HG03575 (cell line): ENCODE data around the gene C16orf87.

Experiments used
- ATAC-seq: cut with Tn5 transposase; IDR thresholded peaks from one replicate; pipeline ENCODE4 v1.9.1; 2021; ENCODE audit not compliant: unreplicated experiment, insufficient number of reproducible peaks, low FRiP score; ENCODE audit errors: extremely low read depth

Gene C16orf87

GRCh38 chr16:46772463-46772862 lies 58.5 kb downstream of the C16orf87 start:
- no peak for ATAC-seq

GRCh38 chr16:46768809-46769208 lies 62.2 kb downstream of the C16orf87 start:
- no peak for ATAC-seq

- ATAC-seq, result no peak
These were observed 65.9 kb downstream of the C16orf87 start for GRCh38 chr16:46765050-46765449.

GRCh38 chr16:46763147-46763546 lies 67.8 kb downstream of the C16orf87 start:
- no peak for ATAC-seq

GRCh38 chr16:46762583-46762982 lies 68.4 kb downstream of the C16orf87 start:
- no peak for ATAC-seq

- no peak for ATAC-seq
These were observed 71.7 kb downstream of the C16orf87 start for GRCh38 chr16:46759309-46759708.

GRCh38 chr16:46757339-46758050 lies 73.5 kb downstream of the C16orf87 start:
- no peak for ATAC-seq

GRCh38 chr16:46756772-46757171 lies 74.2 kb downstream of the C16orf87 start:
- no peak for ATAC-seq

- ATAC-seq, result no peak
These were observed 78.0 kb downstream of the C16orf87 start for GRCh38 chr16:46753015-46753414.

GRCh38 chr16:46751381-46751780 lies 79.6 kb downstream of the C16orf87 start:
- ATAC-seq, result no peak

GRCh38 chr16:46748775-46749705 lies 81.9 kb downstream of the C16orf87 start:
- no peak for ATAC-seq

- no peak for ATAC-seq
These were observed 83.0 kb downstream of the C16orf87 start, which contains the start of gene MYLK3 for GRCh38 chr16:46747777-46748651. Gene MYLK3, minus strand, starts transcription at chr16:46748344. Its CDS starts 151 bp downstream, at chr16:46748193.

GRCh38 chr16:46746821-46747776 lies 83.9 kb downstream of the C16orf87 start:
- no peak for ATAC-seq
